Nephron (organoid): ENCODE data around the gene AP5Z1.

Source experiments
- H3K27ac Mint-ChIP-seq, 3 experiments: 2 replicates each; pipeline ENCODE4 v1.8.0; 2020; ENCODE audit warnings: mixed read lengths in 3 of 3, mild to moderate bottlenecking in 2 of 3, moderate library complexity in 1 of 3
- H3K27me3 Mint-ChIP-seq: 2 replicates; pipeline ENCODE4 v1.8.0; 2021; ENCODE audit warnings: low read depth, mild to moderate bottlenecking, moderate library complexity, mixed read lengths
- H3K36me3 Mint-ChIP-seq: 2 replicates; pipeline ENCODE4 v1.8.0; 2020; ENCODE audit warnings: low read depth, mixed read lengths
- H3K4me1 Mint-ChIP-seq: 2 replicates; pipeline ENCODE4 v1.8.0; 2020; ENCODE audit warnings: mixed read lengths
- H3K4me3 Mint-ChIP-seq, 3 experiments: 2 replicates each; pipeline ENCODE4 v1.8.0; 2020; ENCODE audit warnings: mild to moderate bottlenecking in 3 of 3, mixed read lengths in 3 of 3, moderate library complexity in 2 of 3
- H3K9me3 Mint-ChIP-seq: 2 replicates; pipeline ENCODE4 v1.8.0; 2020; ENCODE audit warnings: mixed read lengths
- CTCF ChIP-seq, 3 experiments: fragments of 200-600 bp; sonication (generic); IDR thresholded peaks; one replicate each; pipeline ENCODE4 v1.5.0; 2021; ENCODE audit warnings: antibody characterized with exemption in 3 of 3; ENCODE audit not compliant: unreplicated experiment in 3 of 3

AP5Z1 gene

GRCh38 chr7:4807598-4808016 lies 32.2 kb downstream of the AP5Z1 start:
- H3K27ac Mint-ChIP-seq, result no peak overlapping the region
- no peaks in the 10 kb centered on the region for H3K9me3 Mint-ChIP-seq
- no peak for TF ChIP-seq CTCF (IDR thresholded peaks at IDR 0.05; ENCODE audit: unreplicated experiment in 3 of 3)
- peaks cover 2% of the 10 kb centered on the region for H3K36me3 Mint-ChIP-seq
- H3K4me3 Mint-ChIP-seq, result no peak overlapping the region
- H3K27me3 Mint-ChIP-seq, result peaks cover 27% of the 10 kb centered on the region
- no peaks in the 10 kb centered on the region for H3K4me1 Mint-ChIP-seq

- Mint-ChIP-seq H3K27me3 (peaks cover 27% of the 10 kb centered on the region), H3K9me3 (no peaks in the 10 kb centered on the region), H3K4me1 (no peaks in the 10 kb centered on the region), H3K36me3 (peaks cover 4% of the 10 kb centered on the region), H3K4me3 (no peak overlapping the region), H3K27ac (no peak overlapping the region)
- no peak for TF ChIP-seq CTCF (IDR thresholded peaks at IDR 0.05; ENCODE audit: unreplicated experiment in 3 of 3)
Observed at GRCh38 chr7:4808026-4808425, 32.6 kb downstream of the AP5Z1 start.

GRCh38 chr7:4808565-4808964 lies 33.1 kb downstream of the AP5Z1 start:
- Mint-ChIP-seq H3K4me3 (no peak overlapping the region), H3K27ac (no peak overlapping the region), H3K36me3 (peaks cover 8% of the 10 kb centered on the region), H3K9me3 (no peaks in the 10 kb centered on the region), H3K27me3 (peaks cover 27% of the 10 kb centered on the region), H3K4me1 (no peaks in the 10 kb centered on the region)
- no peak for TF ChIP-seq CTCF (IDR thresholded peaks at IDR 0.05; ENCODE audit: unreplicated experiment in 3 of 3)

GRCh38 chr7:4809091-4809591 lies 33.7 kb downstream of the AP5Z1 start:
- peaks cover 3% of the 10 kb centered on the region for H3K9me3 Mint-ChIP-seq
- TF ChIP-seq CTCF (IDR thresholded peaks at IDR 0.05; ENCODE audit: unreplicated experiment in 3 of 3), result no peak
- no peak overlapping the region for H3K27ac Mint-ChIP-seq
- H3K27me3 Mint-ChIP-seq, result peaks cover 28% of the 10 kb centered on the region
- peaks cover 14% of the 10 kb centered on the region for H3K36me3 Mint-ChIP-seq
- no peaks in the 10 kb centered on the region for H3K4me1 Mint-ChIP-seq
- H3K4me3 Mint-ChIP-seq, result no peak overlapping the region

GRCh38 chr7:4809666-4810065 lies 34.2 kb downstream of the AP5Z1 start:
- H3K36me3 Mint-ChIP-seq, result peaks cover 17% of the 10 kb centered on the region
- H3K9me3 Mint-ChIP-seq, result peaks cover 4% of the 10 kb centered on the region
- H3K4me3 Mint-ChIP-seq, result no peak overlapping the region
- no peak overlapping the region for H3K27ac Mint-ChIP-seq
- H3K4me1 Mint-ChIP-seq, result no peaks in the 10 kb centered on the region
- TF ChIP-seq CTCF (IDR thresholded peaks at IDR 0.05; ENCODE audit: unreplicated experiment in 3 of 3), result no peak
- H3K27me3 Mint-ChIP-seq, result peaks cover 30% of the 10 kb centered on the region

GRCh38 chr7:4814433-4814832 lies 39.0 kb downstream of the AP5Z1 start:
- H3K36me3 Mint-ChIP-seq, result peaks cover 17% of the 10 kb centered on the region
- peaks cover under 1% of the 10 kb centered on the region for H3K4me1 Mint-ChIP-seq
- H3K9me3 Mint-ChIP-seq, result peaks cover 4% of the 10 kb centered on the region
- H3K27ac Mint-ChIP-seq, result peak overlapping the region in 1 of 3 experiments; percentile 69
- no peak overlapping the region for H3K4me3 Mint-ChIP-seq
- TF ChIP-seq CTCF (IDR thresholded peaks at IDR 0.05; ENCODE audit: unreplicated experiment in 3 of 3), result no peak
- H3K27me3 Mint-ChIP-seq, result peaks cover 10% of the 10 kb centered on the region
